GM19043 (cell line): ENCODE results near the gene CALML3.

Experiments used
- ATAC-seq: cut with Tn5 transposase; IDR thresholded peaks from one replicate; pipeline ENCODE4 v1.9.1; 2021; ENCODE audit warnings: low read depth; ENCODE audit not compliant: unreplicated experiment

CALML3 gene

GRCh38 chr10:5522913-5523560, 1.7 kb upstream of the CALML3 start:
- ATAC-seq, result no peak

GRCh38 chr10:5523796-5524574, 776 bp upstream of the CALML3 start:
- no peak for ATAC-seq

GRCh38 chr10:5525561-5526341, 990 bp downstream of the CALML3 start:
- no peak for ATAC-seq

GRCh38 chr10:5526691-5527331, 2.0 kb downstream of the CALML3 start:
- ATAC-seq, result no peak

GRCh38 chr10:5527332-5528200, 2.8 kb downstream of the CALML3 start:
- ATAC-seq, result no peak

- no peak for ATAC-seq
Observed at GRCh38 chr10:5528989-5529701, 4.4 kb downstream of the CALML3 start.

GRCh38 chr10:5529702-5530411, 5.1 kb downstream of the CALML3 start:
- no peak for ATAC-seq

- ATAC-seq, result no peak
Observed at GRCh38 chr10:5530412-5530806, 5.6 kb downstream of the CALML3 start.

GRCh38 chr10:5530846-5531557, 6.2 kb downstream of the CALML3 start:
- ATAC-seq, result no peak

- ATAC-seq, result no peak
Observed at GRCh38 chr10:5531558-5532306, 7.0 kb downstream of the CALML3 start.

GRCh38 chr10:5532307-5532605, 7.5 kb downstream of the CALML3 start:
- no peak for ATAC-seq

GRCh38 chr10:5532618-5533097, 7.9 kb downstream of the CALML3 start:
- ATAC-seq, result no peak

GRCh38 chr10:5533098-5533731, 8.5 kb downstream of the CALML3 start:
- no peak for ATAC-seq

GRCh38 chr10:5534051-5534821, 9.5 kb downstream of the CALML3 start:
- ATAC-seq, result no peak

GRCh38 chr10:5534880-5535856, 10.4 kb downstream of the CALML3 start:
- no peak for ATAC-seq
